GM19455 (cell line): ENCODE measurements around the gene AKAP6.

Source experiments
- ATAC-seq: cut with Tn5 transposase; IDR thresholded peaks from one replicate; pipeline ENCODE4 v1.9.1; 2021; ENCODE audit not compliant: unreplicated experiment

Gene AKAP6, protein sequence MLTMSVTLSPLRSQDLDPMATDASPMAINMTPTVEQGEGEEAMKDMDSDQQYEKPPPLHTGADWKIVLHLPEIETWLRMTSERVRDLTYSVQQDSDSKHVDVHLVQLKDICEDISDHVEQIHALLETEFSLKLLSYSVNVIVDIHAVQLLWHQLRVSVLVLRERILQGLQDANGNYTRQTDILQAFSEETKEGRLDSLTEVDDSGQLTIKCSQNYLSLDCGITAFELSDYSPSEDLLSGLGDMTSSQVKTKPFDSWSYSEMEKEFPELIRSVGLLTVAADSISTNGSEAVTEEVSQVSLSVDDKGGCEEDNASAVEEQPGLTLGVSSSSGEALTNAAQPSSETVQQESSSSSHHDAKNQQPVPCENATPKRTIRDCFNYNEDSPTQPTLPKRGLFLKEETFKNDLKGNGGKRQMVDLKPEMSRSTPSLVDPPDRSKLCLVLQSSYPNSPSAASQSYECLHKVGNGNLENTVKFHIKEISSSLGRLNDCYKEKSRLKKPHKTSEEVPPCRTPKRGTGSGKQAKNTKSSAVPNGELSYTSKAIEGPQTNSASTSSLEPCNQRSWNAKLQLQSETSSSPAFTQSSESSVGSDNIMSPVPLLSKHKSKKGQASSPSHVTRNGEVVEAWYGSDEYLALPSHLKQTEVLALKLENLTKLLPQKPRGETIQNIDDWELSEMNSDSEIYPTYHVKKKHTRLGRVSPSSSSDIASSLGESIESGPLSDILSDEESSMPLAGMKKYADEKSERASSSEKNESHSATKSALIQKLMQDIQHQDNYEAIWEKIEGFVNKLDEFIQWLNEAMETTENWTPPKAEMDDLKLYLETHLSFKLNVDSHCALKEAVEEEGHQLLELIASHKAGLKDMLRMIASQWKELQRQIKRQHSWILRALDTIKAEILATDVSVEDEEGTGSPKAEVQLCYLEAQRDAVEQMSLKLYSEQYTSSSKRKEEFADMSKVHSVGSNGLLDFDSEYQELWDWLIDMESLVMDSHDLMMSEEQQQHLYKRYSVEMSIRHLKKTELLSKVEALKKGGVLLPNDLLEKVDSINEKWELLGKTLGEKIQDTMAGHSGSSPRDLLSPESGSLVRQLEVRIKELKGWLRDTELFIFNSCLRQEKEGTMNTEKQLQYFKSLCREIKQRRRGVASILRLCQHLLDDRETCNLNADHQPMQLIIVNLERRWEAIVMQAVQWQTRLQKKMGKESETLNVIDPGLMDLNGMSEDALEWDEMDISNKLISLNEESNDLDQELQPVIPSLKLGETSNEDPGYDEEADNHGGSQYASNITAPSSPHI (N-terminal part only)

GRCh38 chr14:32329146-32329545, at the start of gene AKAP6:
AKAP6 (plus strand) TSS chr14:32329298; CDS start chr14:32433494, 104,196 bp downstream.
- no peak for ATAC-seq

DNA sequence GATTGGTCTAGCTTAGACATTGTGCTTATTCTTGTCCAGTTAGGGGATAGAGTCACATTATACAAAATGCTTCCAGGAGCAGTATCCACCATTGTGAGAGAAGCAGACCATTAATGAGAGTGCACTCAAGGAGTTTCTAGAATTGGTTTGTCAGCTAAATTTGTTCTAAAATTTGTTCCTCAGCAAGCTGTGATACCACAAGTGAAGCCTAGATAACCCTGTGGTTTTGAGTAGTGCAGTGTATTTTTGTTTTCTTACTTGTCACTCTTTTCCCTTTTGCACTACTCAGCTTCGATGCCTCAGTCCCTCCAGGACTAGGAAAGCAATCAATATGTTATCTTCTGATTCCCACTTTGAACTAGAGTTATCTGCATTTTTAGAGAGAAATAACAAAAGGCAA, 42.5 kb upstream of the AKAP6 start:
- no peak for ATAC-seq

- no peak for ATAC-seq
Observed at GRCh38 chr14:32296366-32296765, 32.7 kb upstream of the AKAP6 start.

DNA sequence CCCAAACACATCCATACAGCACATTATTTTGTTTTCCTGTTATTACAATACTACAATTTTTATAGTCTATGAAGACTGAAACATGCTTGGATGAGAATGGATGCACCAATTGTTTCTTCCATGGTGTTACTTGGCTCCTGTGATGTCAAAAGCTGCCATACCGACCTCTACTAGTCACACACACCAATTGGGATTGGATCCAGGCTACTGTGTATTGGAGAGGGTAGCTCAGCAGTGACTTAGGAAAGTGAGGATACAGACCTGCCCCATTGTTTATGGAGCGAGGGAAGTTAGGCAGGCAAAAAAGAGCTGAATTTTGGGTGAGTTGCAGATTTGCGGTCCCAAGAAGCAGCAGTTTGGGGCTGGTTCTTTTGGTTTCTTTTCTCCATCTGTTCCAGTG, 30.8 kb upstream of the AKAP6 start:
- no peak for ATAC-seq

DNA sequence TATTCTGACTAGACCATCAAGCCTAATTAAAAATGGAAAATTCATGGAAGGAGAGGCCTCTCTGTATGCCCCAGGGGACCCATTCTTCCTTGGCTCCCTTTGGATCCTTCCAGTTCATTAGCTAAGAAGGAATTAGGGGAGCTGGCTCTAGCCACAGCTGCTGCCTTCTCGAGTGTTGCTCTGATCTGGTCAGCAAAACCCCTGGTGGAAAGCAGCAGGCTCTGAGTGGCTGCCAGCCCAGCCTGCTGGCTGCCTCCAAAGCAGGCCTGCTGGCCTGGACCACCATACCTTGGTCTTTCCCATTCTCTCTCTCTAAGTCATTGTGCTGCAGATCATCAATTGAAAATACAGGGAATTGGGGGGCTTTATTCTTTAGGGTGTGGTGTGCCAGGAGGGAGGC, 29.0 kb upstream of the AKAP6 start:
- ATAC-seq, result no peak

DNA sequence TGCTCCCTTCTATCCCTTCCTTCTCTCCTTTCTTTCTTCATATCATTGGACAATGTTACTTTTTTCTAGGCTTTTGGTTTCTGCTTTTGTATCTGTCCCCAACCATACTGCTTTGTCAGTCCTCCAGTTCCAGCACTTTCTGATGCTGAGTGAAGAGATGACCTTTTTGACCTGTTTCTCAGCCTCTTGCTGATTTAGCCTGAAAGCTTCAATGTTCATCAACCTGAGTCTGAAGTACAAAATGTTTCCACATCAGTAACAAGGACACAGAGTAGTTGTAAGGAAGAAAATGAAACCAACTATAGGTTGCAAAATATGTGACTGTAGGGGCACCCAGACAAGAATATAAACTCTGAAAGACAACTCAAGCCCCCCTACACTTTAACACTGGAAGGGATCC, 25.2 kb upstream of the AKAP6 start:
- no peak for ATAC-seq

- ATAC-seq, result no peak
Observed at GRCh38 chr14:32304296-32304695, 24.8 kb upstream of the AKAP6 start.

DNA sequence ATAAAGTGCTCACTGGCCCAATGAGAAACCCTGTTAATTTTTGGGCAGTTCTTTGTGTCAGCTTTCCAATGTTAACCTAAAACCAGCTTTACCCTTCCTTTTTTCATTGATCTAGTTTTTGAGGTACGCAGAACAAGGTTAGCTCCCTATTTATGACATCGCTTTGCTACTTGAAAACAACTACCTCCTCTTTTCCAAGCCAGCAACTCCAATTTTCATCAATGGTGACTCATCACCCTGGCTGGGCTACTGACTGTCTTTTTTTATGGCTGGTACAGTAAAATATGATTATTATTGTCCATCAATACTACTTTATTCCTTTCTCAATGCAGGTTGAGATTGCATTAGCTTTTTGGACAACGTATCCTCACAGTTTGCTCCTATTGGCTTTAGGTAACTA, 22.5 kb upstream of the AKAP6 start:
- ATAC-seq, result no peak

DNA sequence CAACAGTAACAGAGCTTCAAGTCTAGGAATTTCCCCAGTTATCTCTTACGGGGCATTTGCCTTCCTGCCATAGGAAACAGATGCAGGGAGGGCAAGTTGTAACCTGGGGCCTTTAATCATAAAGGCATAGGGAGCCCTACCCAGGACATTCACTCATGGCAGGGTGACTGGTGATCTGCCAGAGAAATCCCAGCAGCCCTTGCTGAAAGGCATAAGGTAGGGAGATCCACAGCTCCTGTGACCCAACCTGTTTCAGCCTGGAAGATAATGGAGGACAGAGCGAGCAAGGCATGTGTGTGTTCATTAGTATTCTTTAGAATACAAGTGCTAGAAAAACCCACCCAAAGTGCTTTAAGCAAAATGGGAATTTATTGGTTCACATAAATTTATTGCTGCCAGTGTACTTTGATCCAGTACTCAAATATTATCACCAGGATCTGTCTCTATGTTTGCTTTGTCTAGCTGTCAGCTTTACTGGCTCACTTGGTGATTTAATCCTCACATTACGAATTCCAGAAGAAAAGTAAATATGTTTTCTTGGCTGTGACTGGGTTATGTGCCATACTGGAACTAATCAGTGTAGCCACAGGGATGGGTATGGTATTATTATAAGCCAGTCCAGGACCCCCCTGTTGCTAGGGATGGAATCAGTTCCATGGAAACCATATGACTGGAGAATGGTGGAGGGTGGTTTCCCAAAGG, 21.1 kb upstream of the AKAP6 start:
- ATAC-seq, result no peak

DNA sequence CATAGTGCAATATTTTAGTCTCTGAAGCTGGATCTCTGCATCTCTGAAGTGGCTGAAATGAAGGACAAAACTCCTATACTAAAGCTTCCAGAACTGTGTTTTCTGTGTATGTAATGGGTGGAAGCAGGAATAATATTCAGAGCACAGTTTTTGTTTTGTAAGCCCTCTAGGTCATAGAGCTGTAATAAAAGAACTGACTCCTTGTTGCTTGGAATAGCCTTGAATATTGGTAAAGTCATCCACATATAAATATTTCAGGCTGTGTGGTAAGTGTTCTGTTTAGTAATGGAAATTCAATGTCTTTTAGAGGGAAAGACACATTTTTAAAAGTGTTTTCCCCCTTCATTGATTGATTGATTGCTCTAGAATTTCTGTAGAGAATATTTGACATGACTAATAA, 18.2 kb upstream of the AKAP6 start:
- ATAC-seq, result no peak

DNA sequence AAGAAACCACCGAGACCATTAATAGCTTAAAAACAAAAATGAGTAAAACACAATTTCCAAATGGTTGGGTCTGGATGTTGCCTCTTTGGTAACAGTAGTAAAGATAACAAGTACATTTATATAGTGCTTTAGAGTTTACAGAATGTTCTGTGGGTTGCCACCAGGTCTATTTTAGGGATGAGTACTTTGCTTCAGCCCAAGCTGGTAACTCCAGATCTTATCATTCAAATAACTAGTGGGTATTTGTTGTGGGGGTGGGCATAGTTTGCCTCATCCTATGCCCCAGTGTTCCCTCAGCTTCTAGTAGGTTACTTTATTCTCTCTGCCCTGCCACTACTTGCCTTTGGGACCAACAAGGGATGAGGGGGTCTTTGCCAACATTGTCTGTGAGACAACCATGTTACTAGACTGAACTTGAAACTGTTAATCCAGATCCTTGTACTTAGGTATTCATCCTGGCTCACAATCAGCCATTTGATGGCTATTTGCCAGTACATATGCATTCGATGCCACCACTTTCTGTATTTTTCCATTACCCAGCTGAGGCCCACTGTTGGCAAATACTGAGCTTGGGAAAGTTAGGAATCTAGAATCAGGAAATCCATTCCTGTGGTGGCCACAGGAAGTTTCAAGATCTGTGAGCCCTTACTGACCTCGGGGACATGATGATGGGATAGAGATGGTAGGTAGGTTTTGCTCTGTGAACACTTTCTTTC, 17.6 kb upstream of the AKAP6 start:
- ATAC-seq, result no peak

- no peak for ATAC-seq
Observed at GRCh38 chr14:32312010-32312331, 17.1 kb upstream of the AKAP6 start.

GRCh38 chr14:32313844-32314376, 15.2 kb upstream of the AKAP6 start:
- no peak for ATAC-seq

DNA sequence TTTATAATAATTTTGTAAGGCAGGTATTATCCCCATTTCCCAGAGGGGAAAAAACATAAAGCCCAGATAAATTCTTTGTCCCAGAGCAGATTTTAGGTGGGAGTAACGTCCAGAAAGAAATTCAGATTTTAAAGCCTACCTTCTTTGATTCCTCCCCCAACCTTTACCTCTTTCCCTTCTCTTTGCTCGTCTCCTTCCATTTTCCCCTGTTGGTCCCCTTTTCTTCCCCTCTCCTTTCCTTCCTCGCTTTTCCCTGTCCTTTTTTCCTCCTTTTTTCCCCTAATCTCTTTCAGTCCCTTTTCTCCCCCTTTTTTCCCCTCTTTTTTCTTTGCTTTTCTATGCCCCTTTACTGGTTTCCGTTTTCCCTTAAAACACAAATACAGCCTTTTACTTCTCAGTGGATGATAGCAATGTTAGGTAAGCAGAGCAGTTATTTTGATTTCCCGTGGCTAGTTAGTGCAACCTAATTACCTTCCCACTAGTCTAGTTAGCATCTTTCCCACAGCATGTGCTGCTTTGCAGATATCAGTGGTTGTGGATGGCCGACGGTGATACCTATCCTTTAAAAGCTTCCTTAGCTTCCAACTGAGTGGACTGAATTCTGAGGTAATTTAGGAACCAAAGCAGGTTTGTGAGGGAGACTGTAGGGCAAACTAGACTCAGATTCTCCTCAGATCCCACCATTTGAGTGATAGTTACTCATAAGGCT, 10.9 kb upstream of the AKAP6 start:
- no peak for ATAC-seq

DNA sequence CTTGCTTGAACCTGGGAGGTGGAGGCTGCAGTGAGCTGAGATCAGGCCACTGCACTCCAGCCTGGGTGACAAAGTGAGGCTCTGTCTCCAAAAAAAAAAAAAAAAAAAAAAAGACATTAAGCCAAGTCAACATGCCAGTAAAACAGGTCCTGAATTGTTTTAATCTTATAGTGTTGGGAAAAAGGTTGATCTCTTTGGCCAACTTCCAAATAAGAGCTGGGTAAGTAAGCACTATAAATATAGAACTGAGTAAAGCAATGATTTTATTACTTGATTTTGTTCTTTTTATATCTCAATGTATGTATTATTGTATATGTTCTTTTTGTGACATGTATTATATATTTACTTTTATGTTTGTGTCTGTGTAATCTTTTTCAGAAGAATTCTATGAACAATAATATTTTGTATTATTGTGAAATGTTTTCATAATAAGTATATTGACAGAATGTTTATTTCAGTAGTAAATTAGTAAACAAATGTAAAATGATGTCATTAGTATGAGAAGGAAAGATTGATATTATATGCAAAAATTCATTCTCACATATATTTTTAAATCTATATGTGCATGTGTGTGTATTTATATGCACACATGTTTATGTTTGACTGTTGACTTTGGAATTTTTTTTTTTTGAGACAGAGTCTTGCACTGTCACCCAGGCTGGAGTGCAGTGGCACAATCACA, 9.6 kb upstream of the AKAP6 start:
- no peak for ATAC-seq

- no peak for ATAC-seq
Observed at GRCh38 chr14:32324601-32325000, 4.5 kb upstream of the AKAP6 start.

- no peak for ATAC-seq
Observed at GRCh38 chr14:32327255-32327961, 1.7 kb upstream of the AKAP6 start.

DNA sequence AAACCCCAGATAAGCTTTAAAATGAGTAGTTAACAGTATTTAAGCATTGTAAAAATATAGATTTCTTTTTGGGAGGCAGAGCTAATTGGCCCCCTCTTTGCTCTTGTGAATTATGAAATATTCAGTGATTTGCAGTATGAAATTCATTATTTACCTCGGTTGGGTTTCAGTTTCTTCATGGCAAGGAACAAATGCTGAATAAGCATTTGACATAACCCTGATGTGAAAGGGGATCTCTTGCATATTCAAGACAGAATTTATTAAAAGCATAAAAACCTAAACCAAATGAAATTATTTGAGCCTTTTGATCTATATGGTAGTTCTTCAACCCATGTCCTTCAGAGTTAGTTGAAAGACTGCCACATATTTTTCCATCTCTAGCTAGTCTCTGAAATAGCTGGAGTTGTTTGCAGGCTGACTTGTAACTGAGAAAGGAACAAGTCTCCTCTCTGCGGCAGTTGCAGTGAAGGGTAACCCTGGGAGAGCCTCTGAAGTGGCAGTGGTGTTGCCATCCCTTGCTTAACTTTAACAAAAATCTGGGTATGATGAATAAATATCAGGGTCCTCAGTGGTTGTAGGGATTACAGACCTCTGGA, 690 bp downstream of the AKAP6 start:
- no peak for ATAC-seq
